Astrocyte (in vitro differentiated cells and primary cell): ENCODE measurements around the gene SCIMP.

ENCODE experiments used
- CTCF ChIP-seq: IDR thresholded peaks from 2 replicates; pipeline ENCODE4 v1.5.1; 2011; ENCODE audit warnings: low read depth, mild to moderate bottlenecking, inconsistent platforms, low read length, moderate library complexity; ENCODE audit not compliant: insufficient read depth
- EZH2 ChIP-seq: IDR thresholded peaks from 2 replicates; pipeline ENCODE4 v1.6.1; 2012; ENCODE audit warnings: mild to moderate bottlenecking, low read length, inconsistent platforms; ENCODE audit not compliant: insufficient read depth

- TF ChIP-seq CTCF (no peak), EZH2 (no peak)
These were observed 55.7 kb downstream of the SCIMP start for GRCh38 chr17:5179003-5179402.
